SJSA1 (cell line): Measurements from ENCODE around the gene SUMF2. TPM values are rescaled to one million over a fixed set of nuclear protein-coding genes. Genes with fewer than 3 reads are reported as not detected.

Experiments used
- total RNA-seq: library from RNA; depleted of rRNA; stranded (reverse); fragments of >200 nt; shearing (Covaris generic); gene quantifications from 2 replicates; pipeline ENCODE4 v1.2.3, GENCODE V29; 2014; rRNA removed

Gene SUMF2
- total RNA-seq, 1 experiment from 2014 or later, result 100 TPM

Other genes starting within 250 kb of the SUMF2 start
- gene SEPTIN14, start 201.5 kb upstream of the SUMF2 start, total RNA-seq, result not detected in 2 replicates
- 0.69 and 1.5 TPM in 2 replicates for gene ZNF713, start 176.8 kb upstream of the SUMF2 start, total RNA-seq
- 16.6 and 22.9 TPM in 2 replicates for gene MRPS17, start 112.4 kb upstream of the SUMF2 start, total RNA-seq
- 49.5 and 62.4 TPM in 2 replicates for gene NIPSNAP2, start 99.7 kb upstream of the SUMF2 start, total RNA-seq
- 38.5 and 41.0 TPM in 2 replicates for gene PSPH, start 12.8 kb upstream of the SUMF2 start, total RNA-seq
- gene CCT6A, start 12.5 kb upstream of the SUMF2 start, total RNA-seq, result 312 and 414 TPM in 2 replicates
- 0.21 and 0.50 TPM in 2 replicates for gene PHKG1, start 28.7 kb downstream of the SUMF2 start, total RNA-seq
- 613 and 738 TPM in 2 replicates for gene CHCHD2, start 42.2 kb downstream of the SUMF2 start, total RNA-seq
- not detected in 2 replicates for gene NUPR2, start 52.1 kb downstream of the SUMF2 start, total RNA-seq